GM12875 (cell line): Measurements from ENCODE around the gene LGALS13.
"Not testable (repeated sequence)": the region's sequence is repeated elsewhere in the genome, so short reads cannot be mapped to it uniquely, and the experiment has no call there.

Experiments used
- H3K4me3 ChIP-seq: one replicate; pipeline ENCODE4 v1.5.1; 2011; ENCODE audit warnings: low read depth, low read length, control low read depth
- TF ChIP-seq, protein P1 (sequence below): IDR thresholded peaks from 2 replicates; pipeline ENCODE4 v1.5.1; 2011; ENCODE audit warnings: low read depth, mild to moderate bottlenecking, control low read depth, inconsistent platforms, low read length, moderate library complexity, borderline replicate concordance; ENCODE audit not compliant: insufficient read depth

LGALS13 gene

DNA sequence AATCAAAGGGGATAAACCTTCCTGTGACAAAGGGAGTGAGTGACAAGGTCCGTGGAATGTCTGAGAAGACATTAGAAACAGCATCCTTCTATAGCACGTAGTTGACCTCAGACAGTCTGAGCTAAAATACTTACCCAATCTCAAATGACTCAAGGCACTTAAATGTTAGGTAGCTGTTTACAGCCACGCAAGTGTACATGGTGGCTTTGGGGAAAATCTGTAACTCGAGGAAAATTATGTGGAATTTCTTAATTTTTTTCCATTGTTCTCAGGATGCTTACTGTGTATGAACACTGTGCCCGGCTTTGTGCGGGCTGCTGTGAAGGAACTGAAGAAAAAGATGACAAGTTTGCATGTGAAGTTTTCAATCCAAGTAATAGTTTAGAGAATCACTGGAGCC is 5.2 kb downstream of the LGALS13 start:
- TF ChIP-seq, protein P1, sequence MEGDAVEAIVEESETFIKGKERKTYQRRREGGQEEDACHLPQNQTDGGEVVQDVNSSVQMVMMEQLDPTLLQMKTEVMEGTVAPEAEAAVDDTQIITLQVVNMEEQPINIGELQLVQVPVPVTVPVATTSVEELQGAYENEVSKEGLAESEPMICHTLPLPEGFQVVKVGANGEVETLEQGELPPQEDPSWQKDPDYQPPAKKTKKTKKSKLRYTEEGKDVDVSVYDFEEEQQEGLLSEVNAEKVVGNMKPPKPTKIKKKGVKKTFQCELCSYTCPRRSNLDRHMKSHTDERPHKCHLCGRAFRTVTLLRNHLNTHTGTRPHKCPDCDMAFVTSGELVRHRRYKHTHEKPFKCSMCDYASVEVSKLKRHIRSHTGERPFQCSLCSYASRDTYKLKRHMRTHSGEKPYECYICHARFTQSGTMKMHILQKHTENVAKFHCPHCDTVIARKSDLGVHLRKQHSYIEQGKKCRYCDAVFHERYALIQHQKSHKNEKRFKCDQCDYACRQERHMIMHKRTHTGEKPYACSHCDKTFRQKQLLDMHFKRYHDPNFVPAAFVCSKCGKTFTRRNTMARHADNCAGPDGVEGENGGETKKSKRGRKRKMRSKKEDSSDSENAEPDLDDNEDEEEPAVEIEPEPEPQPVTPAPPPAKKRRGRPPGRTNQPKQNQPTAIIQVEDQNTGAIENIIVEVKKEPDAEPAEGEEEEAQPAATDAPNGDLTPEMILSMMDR, result no peak
- H3K4me3 ChIP-seq, result no peak overlapping the region

DNA sequence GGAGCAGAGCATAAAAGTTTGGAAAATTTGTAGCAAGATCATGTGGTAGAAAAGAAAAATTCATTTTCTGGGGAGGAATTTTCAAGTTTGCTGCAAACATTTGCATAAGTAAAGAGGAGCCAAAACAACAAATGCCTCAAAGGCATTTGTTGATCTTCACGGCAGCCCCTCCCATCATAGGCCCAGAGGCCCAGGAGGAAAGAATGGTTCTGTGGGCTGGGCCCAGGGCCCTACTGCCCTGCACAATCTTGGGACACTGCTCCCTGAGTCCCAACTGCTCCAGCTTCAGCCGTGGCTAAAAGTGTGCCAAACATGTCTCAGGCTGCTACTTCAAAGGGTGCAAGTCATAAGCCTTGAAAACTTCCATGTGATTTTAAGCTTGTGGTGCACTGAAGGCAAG is 11.3 kb downstream of the LGALS13 start:
- TF ChIP-seq, protein P1, result no peak
- H3K4me3 ChIP-seq, result no peak overlapping the region

DNA sequence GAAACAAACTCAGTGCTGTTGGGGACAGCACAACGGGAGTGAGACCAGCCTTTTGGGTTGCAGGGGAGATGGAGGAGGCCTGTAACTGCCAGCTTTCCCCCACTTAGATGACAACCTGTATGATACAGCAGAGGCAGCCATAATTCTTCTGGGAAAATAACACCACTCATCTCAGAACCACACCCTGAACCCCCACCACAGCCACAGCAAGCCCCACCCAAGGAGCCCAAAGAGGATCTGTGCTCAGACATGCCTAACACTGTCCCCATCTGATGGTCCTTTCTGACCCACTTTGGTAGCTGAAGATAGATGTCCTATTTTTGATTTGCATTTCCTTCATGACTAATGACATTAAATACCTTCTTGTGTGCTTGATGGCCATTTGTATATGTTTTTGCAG is 15.4 kb downstream of the LGALS13 start:
- TF ChIP-seq, protein P1, result no peak

DNA sequence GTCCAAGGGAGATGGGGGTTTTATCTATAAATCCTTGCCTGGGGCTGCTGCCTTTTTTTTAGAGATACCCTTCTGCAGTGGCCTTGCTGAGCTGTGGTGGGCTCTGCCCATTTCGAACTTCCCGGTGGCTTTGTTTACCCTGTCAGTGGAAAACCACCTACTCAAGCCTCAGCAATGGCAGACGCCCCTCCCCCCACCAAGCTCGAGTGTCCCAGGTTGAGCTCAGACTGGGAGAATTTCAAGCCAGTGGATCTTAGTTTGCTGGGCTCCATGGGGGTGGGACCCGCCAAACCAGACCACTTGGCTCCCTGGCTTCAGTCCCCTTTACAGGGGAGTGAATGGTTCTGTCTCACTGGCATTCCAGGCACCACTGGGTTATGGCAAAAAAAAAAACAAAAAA is 21.6 kb downstream of the LGALS13 start:
- no peak overlapping the region for H3K4me3 ChIP-seq
- TF ChIP-seq, protein P1, result no peak

More for the DNA sequence above, 15.4 kb downstream of the LGALS13 start:
- no peak overlapping the region for H3K4me3 ChIP-seq

DNA sequence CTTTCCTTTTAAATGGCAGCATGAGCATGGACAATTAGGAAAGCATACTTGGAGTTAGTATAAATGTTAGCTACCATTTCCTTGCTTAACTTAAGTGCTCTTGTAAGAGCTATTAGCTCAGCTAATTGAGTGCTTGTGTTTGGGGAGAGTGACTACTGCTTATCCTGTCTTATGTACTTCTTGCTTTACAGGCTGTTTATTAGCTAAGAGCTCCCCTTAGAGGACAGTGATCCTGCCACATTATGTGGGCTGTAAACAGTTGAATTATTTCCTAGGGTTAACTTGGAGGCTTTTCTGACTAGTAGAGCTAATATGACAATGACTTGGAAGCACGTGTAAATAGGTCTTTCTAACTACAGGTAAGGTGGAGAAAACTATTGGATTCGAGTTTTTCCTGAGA is 25.3 kb downstream of the LGALS13 start:
- H3K4me3 ChIP-seq, result not testable (repeated sequence)

DNA sequence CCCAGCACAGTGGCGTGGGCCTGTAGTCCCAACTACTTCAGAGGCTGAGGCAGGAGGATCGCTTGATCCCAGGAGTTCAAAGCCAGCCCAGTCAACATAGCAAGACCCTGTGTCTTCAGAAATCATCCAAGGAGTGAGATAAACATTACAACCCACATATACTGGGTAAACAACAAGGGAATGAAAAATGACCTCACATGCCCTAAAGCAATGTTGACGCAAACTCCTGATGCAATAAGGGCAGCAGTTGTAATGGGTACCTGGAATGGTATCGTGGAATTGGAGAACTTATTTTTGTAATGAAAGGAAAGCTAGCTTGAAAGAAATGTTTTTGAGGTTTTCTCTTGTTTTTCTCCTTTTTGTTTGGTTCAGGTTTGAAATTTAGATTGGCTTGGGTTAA is 28.9 kb downstream of the LGALS13 start:
- H3K4me3 ChIP-seq, result no peak overlapping the region
- TF ChIP-seq, protein P1, result no peak

DNA sequence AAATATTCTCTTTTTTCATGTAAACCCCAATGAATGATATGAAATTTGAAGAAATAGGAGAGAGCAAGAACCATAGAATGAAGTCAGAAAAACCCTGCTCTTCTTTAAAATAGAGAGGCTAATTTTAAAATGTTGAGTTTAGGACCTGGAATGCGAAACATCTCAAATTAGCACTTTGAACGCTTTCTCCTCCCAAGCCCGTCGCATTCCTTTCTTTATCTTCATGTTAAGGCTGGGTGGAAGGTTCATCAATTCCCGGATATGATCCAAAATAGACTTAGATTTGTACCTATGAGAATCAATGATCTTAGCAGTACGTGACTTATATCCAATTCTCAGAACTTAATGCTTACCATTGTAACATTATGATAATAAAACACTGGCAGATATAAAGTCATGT is 29.3 kb downstream of the LGALS13 start:
- H3K4me3 ChIP-seq, result no peak overlapping the region
- TF ChIP-seq, protein P1, result no peak

DNA sequence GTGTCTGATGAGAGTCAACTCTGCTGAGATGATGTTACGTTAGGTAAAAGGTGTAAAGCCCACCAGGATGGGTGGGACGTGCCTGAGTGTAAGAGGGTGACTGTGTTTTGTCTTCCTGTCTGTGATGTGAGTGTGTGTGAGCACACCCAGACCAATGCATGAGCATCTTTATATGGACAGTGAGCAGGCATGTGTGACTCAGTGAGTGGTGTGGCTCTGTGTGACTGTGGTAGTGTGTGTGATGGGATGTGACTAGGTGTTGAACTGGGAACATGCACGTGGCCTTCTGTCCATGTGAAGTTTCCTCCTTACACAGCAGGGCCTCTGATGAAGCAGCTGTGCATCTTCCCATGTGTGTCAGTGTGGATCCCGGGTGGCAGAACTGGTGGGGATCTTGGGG is 35.6 kb downstream of the LGALS13 start:
- no peak overlapping the region for H3K4me3 ChIP-seq
- TF ChIP-seq, protein P1, result no peak
